Stimulated activated CD8-positive, alpha-beta memory T cell treated with anti-CD3 and anti-CD28 coated beads, Interleukin-2, amount 100 ng/mL, for 48 hours (primary cell): ENCODE results near the gene KCNJ5.
"Not testable (repeated sequence)": the region's sequence is repeated elsewhere in the genome, so short reads cannot be mapped to it uniquely, and the experiment has no call there.

ENCODE experiments used
- DNase-seq, 2 donors: peaks; one replicate each; pipeline ENCODE4 v3.0.0-alpha.2; 2020; ENCODE audit warnings: low read depth in 2 of 2

The KCNJ5 gene

GRCh38 chr11:128913806-128914205, 22.6 kb downstream of the KCNJ5 start:
- DNase-seq = no peak

GRCh38 chr11:128914216-128915148, 23.3 kb downstream of the KCNJ5 start:
- no peak for DNase-seq

- DNase-seq = no peak
These were observed 24.0 kb downstream of the KCNJ5 start for GRCh38 chr11:128915149-128915521.

- DNase-seq = no peak
These were observed 24.9 kb downstream of the KCNJ5 start for GRCh38 chr11:128916037-128916572.

- no peak for DNase-seq
These were observed 25.5 kb downstream of the KCNJ5 start for GRCh38 chr11:128916681-128917080.

- no peak for DNase-seq
These were observed 26.1 kb downstream of the KCNJ5 start for GRCh38 chr11:128917144-128917724.

- no peak for DNase-seq
These were observed 28.1 kb downstream of the KCNJ5 start for GRCh38 chr11:128919216-128919615.

GRCh38 chr11:128919635-128920034, 28.5 kb downstream of the KCNJ5 start:
- DNase-seq = not testable (repeated sequence)

- no peak for DNase-seq
These were observed 29.5 kb downstream of the KCNJ5 start for GRCh38 chr11:128920666-128921065.

- no peak for DNase-seq
These were observed 30.6 kb downstream of the KCNJ5 start for GRCh38 chr11:128921793-128922192.

- DNase-seq = no peak
These were observed 32.9 kb downstream of the KCNJ5 start for GRCh38 chr11:128924104-128924503.

GRCh38 chr11:128924510-128925249, 33.5 kb downstream of the KCNJ5 start:
- no peak for DNase-seq

GRCh38 chr11:128925250-128925600, 34.1 kb downstream of the KCNJ5 start:
- no peak for DNase-seq

- DNase-seq = no peak
These were observed 34.8 kb downstream of the KCNJ5 start for GRCh38 chr11:128926000-128926399.

GRCh38 chr11:128926437-128927107, 35.4 kb downstream of the KCNJ5 start:
- no peak for DNase-seq

- DNase-seq = no peak
These were observed 35.9 kb downstream of the KCNJ5 start for GRCh38 chr11:128927108-128927461.

GRCh38 chr11:128927683-128928336, 36.7 kb downstream of the KCNJ5 start:
- DNase-seq = no peak

- no peak for DNase-seq
These were observed 37.2 kb downstream of the KCNJ5 start for GRCh38 chr11:128928400-128928799.

- DNase-seq = no peak
These were observed 38.3 kb downstream of the KCNJ5 start for GRCh38 chr11:128929468-128929867.

- no peak for DNase-seq
These were observed 38.8 kb downstream of the KCNJ5 start for GRCh38 chr11:128929991-128930390.

- no peak for DNase-seq
These were observed 39.9 kb downstream of the KCNJ5 start for GRCh38 chr11:128931066-128931465.
